DMS79 treated with DMSO at 0.1 percent for 48 hours (cell line): ENCODE measurements around the gene GNA15.
"Not testable (repeated sequence)": the region's sequence is repeated elsewhere in the genome, so short reads cannot be mapped to it uniquely, and the experiment has no call there.

Source experiments
- DNase-seq: peaks from one replicate; lab custom pipeline; 2025; lab: John Stamatoyannopoulos, UW

The GNA15 gene

GRCh38 chr19:3149526-3150505, 14.0 kb downstream of the GNA15 start:
- no peak for DNase-seq

GRCh38 chr19:3150739-3151329, 15.0 kb downstream of the GNA15 start:
- DNase-seq = no peak

- no peak for DNase-seq
Observed at GRCh38 chr19:3151563-3152418, 16.0 kb downstream of the GNA15 start.

GRCh38 chr19:3152419-3152780, 16.6 kb downstream of the GNA15 start:
- no peak for DNase-seq

GRCh38 chr19:3153286-3154230, 17.7 kb downstream of the GNA15 start:
- DNase-seq = no peak

GRCh38 chr19:3154447-3154846, 18.6 kb downstream of the GNA15 start:
- DNase-seq = not testable (repeated sequence)

GRCh38 chr19:3154957-3155736, 19.3 kb downstream of the GNA15 start:
- no peak for DNase-seq

- DNase-seq = no peak
Observed at GRCh38 chr19:3157096-3157845, 21.4 kb downstream of the GNA15 start.

GRCh38 chr19:3159565-3159964, 23.7 kb downstream of the GNA15 start:
- no peak for DNase-seq

- no peak for DNase-seq
Observed at GRCh38 chr19:3160219-3160618, 24.4 kb downstream of the GNA15 start.

GRCh38 chr19:3161453-3161852, 25.6 kb downstream of the GNA15 start:
- DNase-seq = no peak

- DNase-seq = no peak
Observed at GRCh38 chr19:3162418-3163229, 26.8 kb downstream of the GNA15 start.

- DNase-seq = peak; percentile 36
Observed at GRCh38 chr19:3163230-3163886, 27.5 kb downstream of the GNA15 start.

- DNase-seq = no peak
Observed at GRCh38 chr19:3163943-3164342, 28.1 kb downstream of the GNA15 start.

GRCh38 chr19:3167533-3168272, 31.9 kb downstream of the GNA15 start:
- DNase-seq = peak; percentile 4

- no peak for DNase-seq
Observed at GRCh38 chr19:3171894-3172672, 36.2 kb downstream of the GNA15 start.

GRCh38 chr19:3172673-3173000, 36.8 kb downstream of the GNA15 start:
- DNase-seq = not testable (repeated sequence)
